MM.1S (cell line): ENCODE data around the gene YIF1A.

Experiments used
- DNase-seq: peaks from one replicate; pipeline ENCODE4 v3.0.0-alpha.2; 2015
- H2AFZ ChIP-seq: fragments of 300-600 bp; sonication (generic); 2 replicates; pipeline ENCODE4 v1.6.0; 2016; ENCODE audit warnings: antibody characterized with exemption, low read length
- H3F3A ChIP-seq: fragments of 300-600 bp; sonication (generic); 2 replicates; pipeline ENCODE4 v1.6.1; 2016; ENCODE audit warnings: mild to moderate bottlenecking, antibody characterized with exemption, low read length, moderate library complexity, mixed read lengths; ENCODE audit not compliant: insufficient read depth
- H3K27ac ChIP-seq: fragments of 300-600 bp; sonication (generic); 2 replicates; pipeline ENCODE4 v1.5.1; 2016; ENCODE audit warnings: mild to moderate bottlenecking, low read length
- H3K27me3 ChIP-seq: fragments of 300-600 bp; sonication (generic); replicated peaks from 2 replicates; pipeline ENCODE4 v1.6.0; 2016; ENCODE audit warnings: low read length; ENCODE audit not compliant: insufficient read depth
- H3K36me3 ChIP-seq: fragments of 300-600 bp; sonication (generic); replicated peaks from 2 replicates; pipeline ENCODE4 v1.6.1; 2016; ENCODE audit warnings: mild to moderate bottlenecking, low read length, mixed read lengths; ENCODE audit not compliant: insufficient read depth
- H3K4me1 ChIP-seq: fragments of 300-600 bp; sonication (generic); 2 replicates; pipeline ENCODE4 v1.6.1; 2016; ENCODE audit warnings: low read length, mixed read lengths
- H3K4me2 ChIP-seq: fragments of 300-600 bp; sonication (generic); 2 replicates; pipeline ENCODE4 v1.6.0; 2016; ENCODE audit warnings: low read depth, low read length
- H3K4me3 ChIP-seq: fragments of 300-600 bp; sonication (generic); 2 replicates; pipeline ENCODE4 v1.5.1; 2016; ENCODE audit warnings: low read length, mixed read lengths
- H3K79me2 ChIP-seq: fragments of 300-600 bp; sonication (generic); 2 replicates; pipeline ENCODE4 v1.6.1; 2016; ENCODE audit warnings: mixed run types, low read length, mixed read lengths
- H3K9ac ChIP-seq: fragments of 300-600 bp; sonication (generic); 2 replicates; pipeline ENCODE4 v1.6.1; 2016; ENCODE audit warnings: low read length, mixed read lengths
- H3K9me2 ChIP-seq: fragments of 300-600 bp; sonication (generic); replicated peaks from 2 replicates; pipeline ENCODE4 v1.6.1; 2016; ENCODE audit warnings: mild to moderate bottlenecking, low read length, mixed read lengths; ENCODE audit not compliant: insufficient read depth
- H3K9me3 ChIP-seq: fragments of 300-600 bp; sonication (generic); replicated peaks from 2 replicates; pipeline ENCODE4 v1.6.1; 2016; ENCODE audit warnings: mild to moderate bottlenecking, low read length, mixed read lengths; ENCODE audit not compliant: insufficient read depth
- H4K20me1 ChIP-seq: fragments of 300-600 bp; sonication (generic); 2 replicates; pipeline ENCODE4 v1.6.1; 2016; ENCODE audit warnings: mild to moderate bottlenecking, low read length, moderate library complexity, mixed read lengths; ENCODE audit not compliant: insufficient read depth
- CTCF ChIP-seq: fragments of 300-600 bp; sonication (generic); IDR thresholded peaks from 2 replicates; pipeline ENCODE4 v1.5.1; 2016; ENCODE audit warnings: antibody characterized with exemption, low read length, mixed read lengths
- EZH2 ChIP-seq: fragments of 300-600 bp; sonication (generic); optimal IDR thresholded peaks from 2 replicates; pipeline ENCODE3; 2017; ENCODE audit warnings: low read depth, mild to moderate bottlenecking, antibody characterized with exemption, low read length, mixed read lengths
- EZH2phosphoT487 ChIP-seq: fragments of 300-600 bp; sonication (generic); IDR thresholded peaks from 2 replicates; pipeline ENCODE4 v1.6.1; 2018; ENCODE audit warnings: antibody characterized with exemption, low read length

Gene YIF1A

DNA sequence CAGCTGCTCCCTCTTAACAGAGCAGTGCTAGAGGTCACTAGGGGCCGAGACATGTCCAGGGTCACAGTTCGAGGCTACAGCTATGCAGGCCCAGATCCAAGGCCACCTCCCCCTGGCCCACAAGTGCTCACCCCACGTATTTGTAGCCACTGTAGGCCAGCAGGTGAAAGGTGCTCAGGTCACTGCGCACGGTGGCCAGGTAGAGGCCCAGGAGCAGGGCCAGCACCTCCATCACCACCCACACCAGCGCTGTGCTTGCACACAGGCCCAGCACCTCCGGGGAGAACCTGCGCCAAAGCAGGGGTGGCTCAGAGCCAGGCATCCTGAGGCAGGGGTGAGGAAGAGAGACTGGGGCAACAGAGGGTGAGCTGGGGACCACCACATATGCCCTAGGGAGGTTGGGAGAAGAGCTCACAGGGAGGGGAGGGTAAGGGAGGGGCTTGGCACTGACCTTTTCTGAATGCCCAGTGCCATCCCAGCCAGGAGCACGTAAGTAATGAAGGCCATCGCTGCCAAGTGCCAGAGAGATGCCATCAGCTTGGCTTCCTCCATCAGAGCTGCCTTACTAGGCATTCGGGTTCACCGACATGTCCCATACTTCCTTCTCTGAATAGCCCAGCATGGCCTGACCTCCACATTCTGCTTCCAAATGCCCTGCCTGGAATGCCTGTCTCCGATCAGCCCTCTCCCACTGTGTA is 3.5 kb downstream of the YIF1A start:
- Histone ChIP-seq H2AFZ (no peak overlapping the region), H3K9me3 (no peaks in the 10 kb centered on the region), H3K4me3 (no peak overlapping the region), H3K9ac (no peak overlapping the region), H3K4me1 (peaks cover 23% of the 10 kb centered on the region), H3K36me3 (no peaks in the 10 kb centered on the region), H3K79me2 (peaks cover 13% of the 10 kb centered on the region), H4K20me1 (no peaks in the 10 kb centered on the region), H3F3A (peaks cover 7% of the 10 kb centered on the region), H3K27ac (no peak overlapping the region), H3K9me2 (no peaks in the 10 kb centered on the region), H3K27me3 (peaks cover 3% of the 10 kb centered on the region; the same call in 1 of the 2 replicates), H3K4me2 (no peak overlapping the region)
- TF ChIP-seq CTCF (no peak), EZH2phosphoT487 (no peak), EZH2 (no peak)
- DNase-seq = no peak

GRCh38 chr11:66284526-66285078 is 4.3 kb downstream of the YIF1A start:
- no peak overlapping the region for H3K4me2 ChIP-seq

DNA sequence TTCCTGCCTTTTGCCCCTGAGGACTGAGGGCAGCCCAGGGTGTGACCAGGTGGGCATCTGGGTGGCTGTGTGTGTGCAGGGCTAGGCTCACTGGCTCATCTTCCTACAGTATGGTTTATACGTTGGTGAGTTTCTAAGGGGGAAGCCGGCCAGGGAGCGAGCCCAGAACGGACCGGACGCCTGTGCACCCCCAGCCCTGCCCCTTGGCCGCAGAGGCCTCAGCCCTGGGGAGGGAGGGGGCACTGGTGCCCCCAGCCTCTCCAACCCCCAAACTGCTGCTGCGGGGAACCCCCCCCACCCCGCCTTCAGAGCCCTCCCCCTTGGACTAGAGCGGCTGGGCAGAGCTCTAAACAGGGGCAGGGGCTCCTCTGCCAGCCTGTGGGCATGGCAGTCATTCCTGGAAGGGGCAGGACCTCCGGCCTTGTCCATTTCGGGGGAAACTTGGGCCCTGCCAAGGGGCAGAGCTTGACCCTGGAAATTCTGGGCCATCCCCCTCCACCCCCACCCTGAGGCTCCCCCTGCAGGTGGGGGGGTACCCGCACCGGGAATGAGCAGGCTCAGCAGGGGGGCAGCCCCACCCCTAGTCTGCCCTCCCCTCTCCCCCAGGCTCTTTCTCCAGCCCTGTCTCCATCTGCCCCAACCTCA is 5.4 kb downstream of the YIF1A start:
- Histone ChIP-seq H3K4me3 (no peak overlapping the region), H3K9me2 (no peaks in the 10 kb centered on the region), H3K27ac (no peak overlapping the region), H3K9me3 (no peaks in the 10 kb centered on the region), H3K4me2 (no peak overlapping the region), H3K79me2 (peaks cover 11% of the 10 kb centered on the region), H2AFZ (no peak overlapping the region), H4K20me1 (no peaks in the 10 kb centered on the region), H3K36me3 (no peaks in the 10 kb centered on the region), H3K4me1 (peaks cover 15% of the 10 kb centered on the region), H3F3A (no peaks in the 10 kb centered on the region), H3K27me3 (no peaks in the 10 kb centered on the region; the same call in 1 of the 2 replicates), H3K9ac (no peak overlapping the region)
- DNase-seq = no peak
- no peak for TF ChIP-seq CTCF
- TF ChIP-seq EZH2phosphoT487 = no peak
- no peak for TF ChIP-seq EZH2

More at GRCh38 chr11:66284526-66285078, 4.3 kb downstream of the YIF1A start:
- H3K79me2 ChIP-seq = peaks cover 13% of the 10 kb centered on the region
- no peak for DNase-seq
- no peaks in the 10 kb centered on the region for H3K27me3 ChIP-seq
- H2AFZ ChIP-seq = no peak overlapping the region
- H3K9me3 ChIP-seq = no peaks in the 10 kb centered on the region
- H3K4me3 ChIP-seq = no peak overlapping the region
- H3K9me2 ChIP-seq = no peaks in the 10 kb centered on the region
- peaks cover 4% of the 10 kb centered on the region for H3F3A ChIP-seq
- H3K36me3 ChIP-seq = no peaks in the 10 kb centered on the region
- no peak overlapping the region for H3K27ac ChIP-seq
- H3K4me1 ChIP-seq = peaks cover 15% of the 10 kb centered on the region
- H3K9ac ChIP-seq = no peak overlapping the region
- H4K20me1 ChIP-seq = no peaks in the 10 kb centered on the region
- no peak for TF ChIP-seq EZH2
- TF ChIP-seq EZH2phosphoT487 = no peak
- no peak for TF ChIP-seq CTCF
